ENCODE results near the gene ZNF334.
A peak's percentile ranks its signal among the peaks of the same experiment; 100 is the strongest.

ZNF334 gene
- 0.16 to 4.9 (median 0.75) reads per million in 18 experiments for total RNA-seq

DNA sequence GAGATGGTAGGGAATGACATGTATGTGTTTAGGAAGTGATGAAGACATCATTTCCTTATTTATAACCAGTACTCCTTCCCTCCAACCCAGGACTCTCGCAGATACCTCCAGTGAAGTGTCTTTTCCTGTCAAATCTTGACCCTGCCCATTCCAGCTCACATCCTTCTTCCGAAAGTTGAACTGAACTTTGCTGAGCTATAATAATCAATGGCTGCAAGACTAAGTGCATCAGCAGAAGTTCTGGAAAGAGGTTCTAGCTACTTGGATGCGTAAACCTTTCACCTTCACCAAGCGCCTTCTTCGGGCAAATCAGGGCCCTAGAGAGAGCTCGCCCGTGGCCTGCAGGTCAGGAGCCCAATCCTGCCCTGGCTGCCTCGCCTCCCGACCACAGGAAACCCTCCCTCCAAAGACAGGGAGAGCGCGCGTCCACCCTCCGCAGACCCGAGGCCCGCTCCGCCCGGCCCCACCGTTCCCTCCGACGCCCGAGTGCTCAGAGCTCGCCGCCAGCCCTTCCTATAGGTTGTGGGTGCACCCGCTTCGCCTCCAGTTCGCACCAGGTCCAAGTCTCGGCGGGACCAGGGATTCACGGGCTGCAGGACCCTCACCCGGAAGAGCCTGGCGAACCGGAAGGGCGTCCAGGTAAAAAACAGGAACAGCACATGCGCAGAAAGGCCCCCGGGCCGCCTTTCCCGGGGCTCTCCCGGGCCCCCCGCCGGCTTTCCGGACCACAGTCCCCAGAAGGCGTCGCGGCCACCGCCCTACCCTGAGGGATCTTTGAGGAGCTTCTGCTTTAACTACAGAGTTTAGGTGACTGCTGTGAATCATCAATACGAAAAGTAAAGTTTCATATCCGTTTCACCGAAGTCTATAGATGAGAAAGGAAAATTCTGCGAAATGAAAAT is at the start of gene ZNF334:
ZNF334 (minus strand) TSS at position 617 of the 902 bp plus-strand sequence. CDS start 1,457 bp downstream, outside the sequence.
- DNase-seq = peak; percentile 9 to 69

GRCh38 chr20:46562373-46563169 is 49.2 kb upstream of the ZNF334 start:
- peak; percentile 79 to 81 for DNase-seq

- no peak for DNase-seq
Observed at GRCh38 chr20:46562009-46562372, 48.6 kb upstream of the ZNF334 start.

GRCh38 chr20:46559685-46560440 is 46.5 kb upstream of the ZNF334 start:
- no peak for DNase-seq

DNA sequence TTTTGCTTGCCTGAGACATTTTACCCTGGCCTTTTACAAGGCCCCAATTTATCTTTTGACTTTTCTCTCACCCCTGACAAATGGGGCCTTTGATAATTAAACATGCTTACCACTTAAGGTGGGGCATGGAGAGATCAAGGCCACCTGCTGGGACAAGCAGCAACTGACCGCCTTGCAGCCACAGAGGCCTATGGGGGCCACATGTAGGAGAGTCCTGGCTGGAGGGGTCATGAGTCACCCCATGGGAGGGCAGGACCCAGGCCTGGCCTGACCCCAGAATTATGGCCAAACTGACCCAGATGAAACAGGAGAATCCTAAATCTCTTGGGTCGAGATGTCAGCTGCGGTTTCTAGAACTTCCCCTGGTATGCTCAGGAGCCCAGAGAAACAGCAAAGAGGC is 45.6 kb upstream of the ZNF334 start:
- no peak for DNase-seq

GRCh38 chr20:46558511-46558959 is 45.2 kb upstream of the ZNF334 start:
- DNase-seq = peak; percentile 74 to 92

GRCh38 chr20:46557231-46557956 is 44.0 kb upstream of the ZNF334 start:
- peak; percentile 44 to 70 for DNase-seq

- no peak for DNase-seq
Observed at GRCh38 chr20:46555370-46555956, 42.1 kb upstream of the ZNF334 start.

DNA sequence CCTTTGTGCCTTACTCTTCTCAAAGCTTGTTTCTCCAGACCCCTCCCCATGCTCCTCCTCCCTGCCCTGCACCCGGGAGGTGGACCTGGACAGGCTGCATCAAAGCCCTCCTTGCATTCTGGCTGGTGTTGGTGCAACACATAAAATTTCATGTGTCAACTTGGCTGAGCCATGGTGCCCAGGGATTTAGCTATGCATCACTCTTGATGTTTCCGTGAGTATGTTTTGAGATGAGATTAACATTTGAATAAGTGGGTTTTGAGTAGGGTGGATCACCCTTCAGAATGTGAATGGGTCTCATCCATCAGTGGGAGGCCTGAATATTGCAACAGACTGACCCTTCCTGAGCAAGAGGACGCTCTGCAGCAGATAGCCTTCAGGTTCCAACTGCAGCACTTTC is 41.5 kb upstream of the ZNF334 start:
- peak in 1 of 2 donors; percentile 50 for DNase-seq

DNA sequence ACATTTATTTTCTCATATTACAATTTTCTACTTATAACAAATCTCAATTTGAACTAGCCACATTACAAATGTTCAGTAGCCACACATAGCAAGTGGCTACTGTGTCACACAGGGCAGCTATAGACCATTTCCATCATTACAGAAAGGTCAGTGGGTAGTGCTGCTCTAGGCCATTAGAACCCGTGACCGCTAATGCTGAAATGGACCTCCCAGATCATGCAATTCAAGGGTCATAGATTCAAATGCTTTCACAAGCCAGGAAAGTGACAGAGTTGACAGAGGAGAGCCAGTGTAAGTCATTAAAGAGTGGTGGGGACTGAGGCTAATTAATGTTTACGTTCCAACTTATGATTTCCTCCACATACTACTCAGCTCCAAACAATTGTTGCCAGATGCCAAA is 40.6 kb upstream of the ZNF334 start:
- DNase-seq = peak; percentile 51 to 72

DNA sequence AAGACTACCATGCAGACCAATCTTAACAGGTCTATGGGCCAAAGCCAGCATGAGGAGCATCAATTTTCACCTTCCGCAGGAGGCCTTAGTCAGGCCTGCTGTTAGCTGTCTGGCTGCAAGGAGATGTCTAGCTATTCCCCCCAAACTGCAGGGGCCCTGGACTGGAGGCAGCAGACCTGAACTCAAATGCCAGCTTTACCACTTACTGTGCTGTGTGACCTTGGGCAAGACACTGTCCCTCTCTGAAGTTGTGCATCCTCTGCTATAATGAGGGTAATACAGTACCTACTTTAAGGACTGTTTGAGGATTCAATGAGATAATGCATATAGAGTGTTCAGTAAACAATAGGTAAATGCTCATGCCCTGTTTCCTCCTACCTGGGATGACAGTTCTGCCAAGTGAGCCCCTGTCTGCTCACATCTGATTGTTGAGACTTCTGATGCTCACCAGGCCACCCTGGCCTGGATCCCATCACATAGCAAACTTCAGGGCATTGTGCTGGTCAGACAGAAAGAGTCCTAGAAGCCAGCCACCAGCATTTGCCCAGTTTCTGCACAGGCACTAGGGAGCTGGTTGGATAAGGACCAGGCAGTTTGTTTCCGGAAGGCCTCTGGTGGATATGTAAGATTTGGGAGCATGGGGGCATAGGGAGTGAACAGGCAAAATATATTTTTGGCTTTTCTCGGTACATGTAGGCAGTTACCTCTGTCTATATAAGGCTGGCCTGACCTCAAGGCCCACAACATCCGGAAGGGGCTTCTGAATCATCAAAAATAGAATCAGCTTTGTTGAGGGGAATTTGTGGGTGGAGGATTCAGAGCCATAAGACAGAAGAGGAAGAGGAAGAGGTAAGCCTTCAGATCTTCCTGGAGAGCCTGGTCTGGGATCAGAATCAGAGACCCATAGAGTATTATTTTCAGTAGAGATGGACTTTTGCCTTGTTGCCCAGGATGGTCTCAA is 39.4 kb upstream of the ZNF334 start:
- DNase-seq = peak; percentile 93 to 95

DNA sequence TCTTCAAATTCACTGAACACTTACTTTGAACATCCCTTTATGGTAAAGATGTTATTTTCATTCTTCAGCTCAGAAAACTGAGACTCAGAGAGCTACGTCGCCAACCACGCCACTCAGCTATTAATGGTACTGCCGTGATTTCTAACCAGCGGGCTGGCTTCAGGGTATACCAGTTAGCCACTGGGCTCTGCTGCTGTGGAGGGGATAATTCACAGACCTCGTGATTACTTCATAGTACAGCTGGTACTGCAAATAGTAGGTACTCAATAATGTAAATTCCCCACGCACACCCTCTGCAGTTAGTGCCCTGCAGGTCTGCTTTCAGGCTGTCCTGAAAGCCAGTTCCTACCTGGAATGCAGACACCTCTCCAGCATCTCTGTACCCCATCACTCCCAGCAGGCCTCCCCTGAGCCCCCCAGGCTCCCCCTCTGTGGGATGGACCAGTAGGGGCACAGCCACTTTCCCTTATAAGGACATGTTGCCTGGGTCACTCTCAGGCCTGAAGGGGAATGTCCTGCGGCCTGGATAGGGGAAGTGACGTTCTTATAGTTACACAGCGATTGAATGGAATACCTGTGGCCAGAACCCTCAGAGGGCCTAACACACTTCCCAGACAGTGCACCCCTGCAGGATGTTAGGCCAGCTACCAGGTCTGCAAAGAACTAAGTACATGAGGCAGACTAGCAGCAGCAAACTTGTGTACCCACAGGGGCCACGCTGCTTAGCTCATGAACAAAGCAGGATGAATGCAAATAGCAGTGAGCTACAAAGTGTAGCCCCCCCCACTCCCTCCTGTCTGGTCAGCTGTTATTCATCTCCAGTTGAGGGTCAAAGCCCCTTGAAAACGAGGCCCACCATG is 38.4 kb upstream of the ZNF334 start:
- peak in 1 of 2 donors; percentile 55 for DNase-seq

GRCh38 chr20:46550461-46550860 is 37.1 kb upstream of the ZNF334 start, which contains the start of gene OCSTAMP:
TSS of gene OCSTAMP (minus strand) at chr20:46550654. CDS start at chr20:46550560, 94 bp downstream.
- peak; percentile 63 to 88 for DNase-seq

- peak; percentile 23 to 47 for DNase-seq
Observed at GRCh38 chr20:46549188-46549972, 36.0 kb upstream of the ZNF334 start.

- DNase-seq = no peak
Observed at GRCh38 chr20:46548688-46549087, 35.3 kb upstream of the ZNF334 start.

DNA sequence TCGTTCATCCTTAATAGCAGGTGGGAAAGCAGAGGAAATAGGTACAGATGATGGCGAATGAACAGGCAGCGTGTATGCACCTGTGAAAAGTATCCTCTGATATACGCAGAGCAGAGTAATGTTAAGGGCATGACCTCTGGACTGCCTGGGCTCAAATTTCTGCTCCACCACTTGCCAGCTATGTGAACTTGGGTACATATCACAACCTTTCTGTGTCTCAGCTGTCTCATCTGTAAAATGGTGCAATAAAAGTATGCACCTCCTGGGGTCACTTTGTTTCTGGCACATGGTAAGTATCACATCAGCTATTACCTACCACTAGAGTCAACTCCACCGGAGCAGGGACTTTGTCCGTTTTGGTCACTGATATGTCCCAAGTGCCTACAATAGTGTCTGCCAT is 34.6 kb upstream of the ZNF334 start:
- no peak for DNase-seq

- no peak for DNase-seq
Observed at GRCh38 chr20:46546936-46547335, 33.6 kb upstream of the ZNF334 start.

DNA sequence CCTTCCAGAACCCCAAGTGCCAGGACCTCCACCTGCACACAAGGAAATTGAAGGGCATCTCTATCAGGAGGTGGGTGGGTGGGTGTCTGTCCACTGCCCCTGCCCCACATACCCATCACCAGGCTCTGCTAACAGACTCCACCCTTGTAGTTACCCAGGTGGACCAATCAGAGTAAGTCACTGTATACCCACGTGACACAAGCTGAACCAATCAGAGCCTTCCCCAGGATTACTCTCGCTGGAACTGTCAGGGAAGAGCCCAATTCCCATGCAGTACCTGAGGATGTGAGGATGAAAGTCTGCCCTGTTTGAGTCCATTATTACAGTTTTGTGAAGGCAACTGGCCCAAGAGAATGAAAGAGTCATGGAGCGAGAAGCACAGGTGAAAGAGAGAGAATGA is 32.9 kb upstream of the ZNF334 start:
- no peak for DNase-seq

GRCh38 chr20:46545827-46546138 is 32.4 kb upstream of the ZNF334 start:
- DNase-seq = no peak

Measured in inflammatory macrophage (primary cell).